H9 (cell line): ENCODE results near the gene NET1. TPM values are rescaled to one million over a fixed set of nuclear protein-coding genes. Genes with fewer than 3 reads are reported as not detected.

Experiments used
- DNase-seq: peaks from one replicate; pipeline ENCODE4 v3.0.0-alpha.2; 2017
- H2AFZ ChIP-seq: one replicate; pipeline ENCODE4 v1.6.1; 2013; ENCODE audit warnings: mild to moderate bottlenecking, low read length, control low read depth, moderate library complexity
- H2AK5ac ChIP-seq: 2 replicates; pipeline ENCODE4 v1.6.1; 2013; ENCODE audit warnings: low read length, control low read depth, mixed read lengths; ENCODE audit not compliant: insufficient read length
- H2BK120ac ChIP-seq: one replicate; pipeline ENCODE4 v1.6.1; 2013; ENCODE audit warnings: low read depth, mild to moderate bottlenecking, low read length, control low read depth, inconsistent platforms; ENCODE audit not compliant: poor library complexity, severe bottlenecking
- H2BK12ac ChIP-seq: 2 replicates; pipeline ENCODE4 v1.6.1; 2013; ENCODE audit warnings: low read length, control low read depth, mixed read lengths, low read depth; ENCODE audit not compliant: insufficient read length
- H2BK15ac ChIP-seq: 2 replicates; pipeline ENCODE4 v1.6.1; 2013; ENCODE audit warnings: low read depth, low read length, control low read depth
- H2BK20ac ChIP-seq: one replicate; pipeline ENCODE4 v1.6.1; 2013; ENCODE audit warnings: low read depth, mild to moderate bottlenecking, low read length, control low read depth, inconsistent platforms; ENCODE audit not compliant: poor library complexity, severe bottlenecking
- H2BK5ac ChIP-seq: 2 replicates; pipeline ENCODE4 v1.6.1; 2013; ENCODE audit warnings: low read length, control low read depth, mixed read lengths; ENCODE audit not compliant: insufficient read length
- H3K14ac ChIP-seq: 2 replicates; pipeline ENCODE4 v1.6.1; 2013; ENCODE audit warnings: low read length, control low read depth; ENCODE audit not compliant: insufficient read depth
- H3K18ac ChIP-seq: 2 replicates; pipeline ENCODE4 v1.6.1; 2013; ENCODE audit warnings: low read depth, mild to moderate bottlenecking, mixed read lengths, low read length, control low read depth; ENCODE audit not compliant: insufficient read length
- H3K23ac ChIP-seq: 2 replicates; pipeline ENCODE4 v1.6.1; 2013; ENCODE audit warnings: low read length, control low read depth, mixed read lengths, low read depth; ENCODE audit not compliant: insufficient read length
- H3K23me2 ChIP-seq: 2 replicates; pipeline ENCODE4 v1.6.1; 2013; ENCODE audit warnings: low read depth, mild to moderate bottlenecking, mixed read lengths, low read length, control low read depth; ENCODE audit not compliant: insufficient read length, poor library complexity, severe bottlenecking
- H3K27ac ChIP-seq: 2 replicates; pipeline ENCODE4 v1.5.1; 2013; ENCODE audit warnings: low read length, control low read depth, mixed read lengths, low read depth; ENCODE audit not compliant: insufficient read length
- H3K27me3 ChIP-seq: 2 replicates; pipeline ENCODE4 v1.6.1; 2013; ENCODE audit warnings: low read length, control low read depth, inconsistent platforms; ENCODE audit not compliant: insufficient read depth
- H3K4ac ChIP-seq: 2 replicates; pipeline ENCODE4 v1.6.1; 2013; ENCODE audit warnings: low read depth, mild to moderate bottlenecking, control low read depth, inconsistent platforms, low read length, moderate library complexity
- H3K4me1 ChIP-seq: 2 replicates; pipeline ENCODE4 v1.6.1; 2013; ENCODE audit warnings: low read length, control low read depth, inconsistent platforms; ENCODE audit not compliant: insufficient read depth
- H3K4me2 ChIP-seq: 2 replicates; pipeline ENCODE4 v1.6.1; 2013; ENCODE audit warnings: low read length, control low read depth, mixed read lengths; ENCODE audit not compliant: insufficient read length, insufficient read depth
- H3K56ac ChIP-seq: 2 replicates; pipeline ENCODE4 v1.6.1; 2013; ENCODE audit warnings: low read depth, mild to moderate bottlenecking, mixed read lengths, low read length, control low read depth; ENCODE audit not compliant: insufficient read length
- H3K79me1 ChIP-seq: 2 replicates; pipeline ENCODE4 v1.6.1; 2013; ENCODE audit warnings: low read depth, mild to moderate bottlenecking, moderate library complexity, low read length, control low read depth, inconsistent platforms; ENCODE audit not compliant: insufficient read depth, poor library complexity, severe bottlenecking
- H3K79me2 ChIP-seq: 2 replicates; pipeline ENCODE4 v1.6.1; 2013; ENCODE audit warnings: low read length, control low read depth, inconsistent platforms; ENCODE audit not compliant: insufficient read depth
- H3K9ac ChIP-seq: 2 replicates; pipeline ENCODE4 v1.6.1; 2013; ENCODE audit warnings: low read length, control low read depth, mixed read lengths; ENCODE audit not compliant: insufficient read length; ENCODE audit errors: extremely low read depth
- H3K9me3 ChIP-seq: one replicate; pipeline ENCODE4 v1.6.1; 2013; ENCODE audit warnings: low read depth, low read length, inconsistent platforms; ENCODE audit not compliant: control insufficient read depth
- H3T11ph ChIP-seq: one replicate; pipeline ENCODE4 v1.6.1; 2013; ENCODE audit warnings: mild to moderate bottlenecking, low read length, control low read depth, inconsistent platforms
- H4K20me1 ChIP-seq: one replicate; pipeline ENCODE4 v1.6.1; 2013; ENCODE audit not compliant: control insufficient read depth, insufficient read length, insufficient read depth
- H4K5ac ChIP-seq: 2 replicates; pipeline ENCODE4 v1.6.1; 2013; ENCODE audit warnings: low read depth, mild to moderate bottlenecking, mixed read lengths, low read length, control low read depth; ENCODE audit not compliant: insufficient read length
- H4K8ac ChIP-seq: replicated peaks from 2 replicates; pipeline ENCODE4 v1.6.1; 2013; ENCODE audit warnings: low read length, control low read depth, mixed read lengths, low read depth; ENCODE audit not compliant: insufficient read length
- H4K91ac ChIP-seq: 2 replicates; pipeline ENCODE4 v1.6.1; 2013; ENCODE audit warnings: low read depth, mild to moderate bottlenecking, moderate library complexity, mixed read lengths, low read length, control low read depth; ENCODE audit not compliant: insufficient read length
- H3K27ac Mint-ChIP-seq, 3 experiments: 2 replicates in 2 of 3; 3 replicates in 1 of 3; pipeline ENCODE4 v1.8.0; 2020 to 2021; ENCODE audit warnings: mixed read lengths in 3 of 3, mild to moderate bottlenecking in 1 of 3, moderate library complexity in 1 of 3
- H3K27me3 Mint-ChIP-seq: 2 replicates; pipeline ENCODE4 v1.8.0; 2021; ENCODE audit warnings: low read depth, mild to moderate bottlenecking, moderate library complexity, mixed read lengths
- H3K36me3 Mint-ChIP-seq, 3 experiments: 2 replicates in 2 of 3; 3 replicates in 1 of 3; pipeline ENCODE4 v1.8.0; 2020 to 2021; ENCODE audit warnings: low read depth in 3 of 3, mixed read lengths in 3 of 3; ENCODE audit not compliant: insufficient read depth in 1 of 3
- H3K4me1 Mint-ChIP-seq, 2 experiments: 2 replicates each; pipeline ENCODE4 v1.8.0; 2020; ENCODE audit warnings: mixed read lengths in 2 of 2
- H3K4me3 Mint-ChIP-seq, 2 experiments: 2 replicates in 1 of 2; 3 replicates in 1 of 2; pipeline ENCODE4 v1.8.0; 2020 to 2021; ENCODE audit warnings: mild to moderate bottlenecking in 2 of 2, mixed read lengths in 2 of 2, moderate library complexity in 1 of 2
- H3K9me3 Mint-ChIP-seq, 2 experiments: 2 replicates in 1 of 2; 3 replicates in 1 of 2; pipeline ENCODE4 v1.8.0; 2020; ENCODE audit warnings: mild to moderate bottlenecking in 2 of 2, mixed read lengths in 2 of 2, moderate library complexity in 1 of 2
- WGBS: extraction: QIAGEN DNeasy Blood & Tissue Kit; methylation state at CpG from one replicate; pipeline ENCODE4 v1.1.7; 2013; ENCODE audit warnings: missing lambda C conversion rate, low lambda C conversion rate, mixed read lengths; ENCODE audit not compliant: insufficient read length; ENCODE audit errors: extremely low coverage; 5-methylcytosine and 5-hydroxymethylcytosine counted together
- total RNA-seq: library from RNA; stranded (reverse); gene quantifications from 2 replicates; pipeline ENCODE4 v1.2.1, GENCODE V29; 2021
- TF ChIP-seq, protein P1 (sequence below): fragments of 200-600 bp; sonication (generic); conservative IDR thresholded peaks from 3 replicates; pipeline ENCODE4 v1.8.0; 2021; ENCODE audit warnings: antibody characterized with exemption, mild to moderate bottlenecking

NET1 gene
- total RNA-seq, 1 experiment from 2014 or later = 50.6 TPM

DNA sequence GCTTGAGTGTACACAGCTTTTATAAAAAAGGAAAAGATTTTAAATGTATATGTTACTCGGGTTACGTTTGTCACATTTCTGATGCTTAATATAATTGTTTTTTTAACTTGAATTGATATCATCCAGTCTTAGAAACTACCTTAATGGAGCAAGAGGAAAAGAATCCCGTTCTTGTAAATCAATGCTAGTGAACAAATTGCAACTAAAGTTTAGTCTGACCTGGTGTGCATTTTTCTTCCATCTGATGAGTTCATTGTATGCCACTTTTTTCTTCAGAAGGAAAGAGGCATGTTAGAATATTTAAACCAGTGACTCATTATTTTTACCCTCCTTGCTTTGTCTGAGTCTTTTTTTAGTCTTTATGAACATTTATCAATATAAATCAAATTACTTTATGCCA, 34.7 kb downstream of the NET1 start:
- no peak overlapping the region for H2BK5ac ChIP-seq
- no peak overlapping the region for H3K4ac ChIP-seq
- no peaks in the 10 kb centered on the region for H3K23me2 ChIP-seq
- H2BK120ac ChIP-seq = no peak overlapping the region
- no peaks in the 10 kb centered on the region; the same call in 1 of the 2 replicates for H3K4me1 ChIP-seq
- H3K79me2 ChIP-seq = peaks cover 14% of the 10 kb centered on the region; the same call in 1 of the 2 replicates
- no peak overlapping the region for H2AFZ ChIP-seq
- H3K79me1 ChIP-seq = no peaks in the 10 kb centered on the region
- H3K9me3 ChIP-seq = no peaks in the 10 kb centered on the region
- Mint-ChIP-seq H3K27me3 (no peaks in the 10 kb centered on the region), H3K36me3 (peaks cover 7% of the 10 kb centered on the region in 3 experiments; a peak in 6 of 7 replicates), H3K9me3 (no peaks in the 10 kb centered on the region), H3K27ac (peak overlapping the region in 1 of 3 experiments; percentile 25; a peak in 1 of 7 replicates), H3K4me3 (peak overlapping the region; percentile 63 to 90), H3K4me1 (peaks cover 29% of the 10 kb centered on the region in 2 experiments)
- no peak overlapping the region for H4K91ac ChIP-seq
- H3K4me2 ChIP-seq = peak overlapping the region; percentile 44
- H3K27ac ChIP-seq = no peak overlapping the region
- H2BK15ac ChIP-seq = no peak overlapping the region
- no peak for DNase-seq
- no peak overlapping the region for H2BK12ac ChIP-seq
- no peaks in the 10 kb centered on the region for H4K20me1 ChIP-seq
- H3K56ac ChIP-seq = no peak overlapping the region
- no peak overlapping the region for H3T11ph ChIP-seq
- H2AK5ac ChIP-seq = no peak overlapping the region
- WGBS = no CpG with 5 or more reads among the region's 3 CpGs
- H3K14ac ChIP-seq = no peak overlapping the region
- H3K18ac ChIP-seq = no peak overlapping the region
- H3K9ac ChIP-seq = peak overlapping the region; percentile 65
- H4K5ac ChIP-seq = no peak overlapping the region
- H3K23ac ChIP-seq = no peak overlapping the region
- no peak overlapping the region for H2BK20ac ChIP-seq
- H3K27me3 ChIP-seq = no peaks in the 10 kb centered on the region
- H4K8ac ChIP-seq = no peak overlapping the region
- TF ChIP-seq, protein P1, sequence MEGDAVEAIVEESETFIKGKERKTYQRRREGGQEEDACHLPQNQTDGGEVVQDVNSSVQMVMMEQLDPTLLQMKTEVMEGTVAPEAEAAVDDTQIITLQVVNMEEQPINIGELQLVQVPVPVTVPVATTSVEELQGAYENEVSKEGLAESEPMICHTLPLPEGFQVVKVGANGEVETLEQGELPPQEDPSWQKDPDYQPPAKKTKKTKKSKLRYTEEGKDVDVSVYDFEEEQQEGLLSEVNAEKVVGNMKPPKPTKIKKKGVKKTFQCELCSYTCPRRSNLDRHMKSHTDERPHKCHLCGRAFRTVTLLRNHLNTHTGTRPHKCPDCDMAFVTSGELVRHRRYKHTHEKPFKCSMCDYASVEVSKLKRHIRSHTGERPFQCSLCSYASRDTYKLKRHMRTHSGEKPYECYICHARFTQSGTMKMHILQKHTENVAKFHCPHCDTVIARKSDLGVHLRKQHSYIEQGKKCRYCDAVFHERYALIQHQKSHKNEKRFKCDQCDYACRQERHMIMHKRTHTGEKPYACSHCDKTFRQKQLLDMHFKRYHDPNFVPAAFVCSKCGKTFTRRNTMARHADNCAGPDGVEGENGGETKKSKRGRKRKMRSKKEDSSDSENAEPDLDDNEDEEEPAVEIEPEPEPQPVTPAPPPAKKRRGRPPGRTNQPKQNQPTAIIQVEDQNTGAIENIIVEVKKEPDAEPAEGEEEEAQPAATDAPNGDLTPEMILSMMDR = no peak
